HUES48 (cell line): ENCODE data around the gene KRTAP10-8.

Source experiments
- H3K27ac ChIP-seq: one replicate; pipeline ENCODE4 v1.7.0; 2013; ENCODE audit warnings: low read depth, low read length, inconsistent platforms
- H3K27me3 ChIP-seq: 2 replicates; pipeline ENCODE4 v1.6.1; 2013; ENCODE audit warnings: mild to moderate bottlenecking, low read length; ENCODE audit not compliant: control insufficient read depth, insufficient read depth
- H3K36me3 ChIP-seq: 2 replicates; pipeline ENCODE4 v1.6.1; 2013; ENCODE audit warnings: low read length; ENCODE audit not compliant: control insufficient read depth, insufficient read depth
- H3K4me1 ChIP-seq: 2 replicates; pipeline ENCODE4 v1.6.1; 2013; ENCODE audit warnings: mild to moderate bottlenecking, low read length; ENCODE audit not compliant: control insufficient read depth, insufficient read depth
- H3K4me3 ChIP-seq: 2 replicates; pipeline ENCODE4 v1.5.1; 2013; ENCODE audit warnings: mild to moderate bottlenecking, low read depth, low read length
- H3K9ac ChIP-seq: 2 replicates; pipeline ENCODE4 v1.6.1; 2013; ENCODE audit warnings: mild to moderate bottlenecking, low read depth, low read length, moderate library complexity
- H3K9me3 ChIP-seq: 2 replicates; pipeline ENCODE4 v1.6.1; 2013; ENCODE audit warnings: low read length; ENCODE audit not compliant: control insufficient read depth, insufficient read depth

The KRTAP10-8 gene

DNA sequence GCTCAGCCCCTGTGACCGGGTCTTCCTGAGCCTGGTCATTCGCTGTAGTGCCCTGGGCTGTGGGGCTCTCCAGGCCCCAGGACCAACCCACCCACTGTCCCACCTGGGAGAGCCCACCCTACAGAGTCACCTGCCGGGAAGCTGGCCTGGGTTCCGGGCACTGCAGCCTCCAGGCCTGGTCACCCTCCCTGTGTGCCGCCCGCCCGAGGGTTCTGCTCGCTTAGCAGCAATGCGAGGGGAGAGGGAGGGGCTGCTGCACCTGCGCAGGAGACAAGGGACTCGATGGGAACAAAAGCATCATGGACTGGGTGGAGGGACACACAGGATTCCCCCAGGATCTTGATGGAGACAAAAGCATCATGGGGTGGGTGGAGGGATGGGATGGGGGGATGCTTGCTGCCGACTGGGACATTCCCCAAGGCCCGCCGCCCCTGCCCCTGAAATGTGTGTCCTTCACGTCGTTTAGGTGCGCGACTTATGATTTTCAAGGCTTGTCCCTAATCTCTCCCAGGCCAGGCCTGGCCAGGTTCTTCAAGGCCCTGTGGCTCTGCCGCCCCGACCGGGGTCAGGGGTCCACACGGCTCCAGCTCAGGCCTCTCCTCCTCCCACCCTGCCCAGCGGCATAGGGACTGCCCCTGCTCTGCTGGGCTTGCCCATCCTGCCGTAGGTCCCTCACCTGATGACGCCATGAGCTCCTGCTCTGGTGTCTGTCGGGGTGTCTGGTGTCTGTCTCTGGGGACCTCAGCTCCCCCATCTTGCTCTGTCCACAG, 1.7 kb downstream of the KRTAP10-8 start:
- Histone ChIP-seq H3K27ac (no peak overlapping the region), H3K27me3 (no peaks in the 10 kb centered on the region), H3K9me3 (peaks cover 12% of the 10 kb centered on the region; the same call in 1 of the 2 replicates), H3K36me3 (no peaks in the 10 kb centered on the region), H3K4me3 (no peak overlapping the region), H3K9ac (no peak overlapping the region), H3K4me1 (no peaks in the 10 kb centered on the region; the same call in 1 of the 2 replicates)

DNA sequence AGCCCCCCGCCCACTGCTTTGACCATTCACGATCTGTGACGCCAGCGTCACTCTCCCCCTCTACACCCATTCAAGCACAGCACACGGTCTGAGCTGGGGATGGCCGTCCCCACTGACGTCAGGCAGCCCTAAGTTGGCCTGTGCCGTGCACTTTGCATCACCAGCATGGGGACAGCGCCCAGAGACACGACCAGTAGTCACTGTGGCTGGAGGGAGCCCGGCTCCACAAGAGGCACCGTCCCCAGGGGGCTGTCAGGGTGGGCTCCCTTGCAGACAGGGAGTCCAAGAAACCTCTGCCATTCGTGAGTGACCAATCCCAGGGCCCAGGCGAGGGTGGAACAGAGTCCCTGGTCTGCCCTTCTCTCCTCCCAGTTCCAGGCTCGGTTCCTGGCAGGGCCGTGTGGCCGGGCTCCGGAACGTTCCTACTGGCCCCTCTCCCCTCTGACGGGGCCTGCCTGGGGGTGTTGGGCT, 2.3 kb downstream of the KRTAP10-8 start:
- Histone ChIP-seq H3K27ac (no peak overlapping the region), H3K4me3 (no peak overlapping the region), H3K9me3 (peaks cover 12% of the 10 kb centered on the region; the same call in 1 of the 2 replicates)

DNA sequence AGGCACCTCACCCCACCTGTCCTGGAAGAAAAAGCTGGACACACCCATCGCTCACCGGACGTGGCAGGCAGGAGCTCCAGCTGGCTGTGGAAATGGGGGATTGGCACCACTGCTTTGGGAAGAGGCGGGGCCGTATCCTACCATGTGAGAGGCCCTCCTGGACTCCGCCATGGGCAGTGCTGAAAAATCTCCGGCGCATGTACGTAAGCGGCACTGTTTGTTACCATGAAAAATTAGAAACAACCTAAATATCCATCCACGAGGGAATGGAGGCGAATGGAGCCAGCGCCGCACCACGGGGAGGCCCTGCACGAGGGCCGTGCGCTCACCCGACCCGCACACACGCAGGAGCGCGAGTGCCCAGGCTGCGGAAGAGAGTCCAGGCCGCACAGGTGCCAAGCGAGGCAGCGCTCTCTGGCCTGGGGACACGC, 3.1 kb downstream of the KRTAP10-8 start:
- Histone ChIP-seq H3K27me3 (no peaks in the 10 kb centered on the region), H3K9me3 (peaks cover 13% of the 10 kb centered on the region), H3K4me3 (no peak overlapping the region), H3K9ac (no peak overlapping the region), H3K36me3 (no peaks in the 10 kb centered on the region), H3K4me1 (no peaks in the 10 kb centered on the region; the same call in 1 of the 2 replicates), H3K27ac (no peak overlapping the region)

More for the DNA sequence above, 2.3 kb downstream of the KRTAP10-8 start:
- Histone ChIP-seq H3K36me3 (no peaks in the 10 kb centered on the region), H3K27me3 (no peaks in the 10 kb centered on the region), H3K4me1 (no peaks in the 10 kb centered on the region; the same call in 1 of the 2 replicates), H3K9ac (no peak overlapping the region)

DNA sequence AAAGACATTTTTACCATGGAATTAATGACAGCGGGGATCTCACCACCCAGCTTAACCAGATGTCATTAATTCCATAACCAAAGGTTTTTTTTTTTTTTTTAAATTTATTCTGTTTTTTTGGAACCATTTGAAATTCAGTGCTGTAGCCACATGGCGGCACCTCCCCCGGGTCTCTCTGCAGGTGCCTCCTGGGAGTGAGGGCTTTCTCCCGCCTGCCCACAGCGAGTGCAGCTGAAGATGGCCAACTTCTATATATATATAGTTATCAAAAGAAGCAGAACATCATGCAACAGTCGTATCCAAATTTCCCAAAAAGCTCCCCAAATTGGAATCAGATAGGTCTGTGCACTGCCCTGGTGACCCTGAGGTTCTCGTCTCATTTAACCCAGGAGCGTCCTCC, 3.6 kb downstream of the KRTAP10-8 start:
- no peaks in the 10 kb centered on the region for H3K36me3 ChIP-seq
- no peaks in the 10 kb centered on the region; the same call in 1 of the 2 replicates for H3K4me1 ChIP-seq
- no peak overlapping the region for H3K4me3 ChIP-seq
- H3K9ac ChIP-seq, result no peak overlapping the region
- peaks cover 11% of the 10 kb centered on the region for H3K9me3 ChIP-seq
- H3K27me3 ChIP-seq, result no peaks in the 10 kb centered on the region
- H3K27ac ChIP-seq, result no peak overlapping the region

DNA sequence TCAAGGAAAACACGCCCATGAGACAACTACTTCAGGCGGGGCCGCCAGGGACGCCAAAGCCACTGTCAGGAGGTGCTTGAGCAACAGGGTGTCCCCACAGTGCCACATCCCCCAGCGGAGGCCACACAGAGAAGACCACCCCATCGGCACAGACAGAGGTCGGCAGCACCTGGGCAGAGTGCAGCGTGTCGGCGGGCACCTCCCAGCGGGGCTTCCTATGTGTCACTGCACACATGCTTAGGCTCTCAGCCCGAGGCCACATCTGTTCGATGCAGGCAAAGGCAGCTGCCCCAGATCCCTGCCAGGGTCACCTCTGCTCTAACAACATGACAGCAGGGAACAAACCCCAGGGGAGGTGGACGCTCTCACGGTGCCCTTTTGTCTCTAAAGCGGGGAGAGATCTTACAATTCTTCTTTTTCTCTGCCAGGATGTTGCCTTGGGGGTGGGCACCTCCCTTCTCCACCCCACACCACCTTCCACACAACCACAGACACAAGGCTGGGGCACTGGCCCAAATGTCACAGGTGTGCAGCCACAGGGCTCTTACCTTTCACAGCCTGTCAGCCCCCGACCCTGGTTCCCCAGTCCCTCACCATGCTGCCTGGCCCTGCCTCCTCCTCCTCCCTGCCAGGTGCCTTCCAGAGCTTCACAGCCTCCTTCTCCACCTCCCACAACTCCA, 4.2 kb downstream of the KRTAP10-8 start:
- Histone ChIP-seq H3K27me3 (no peaks in the 10 kb centered on the region), H3K4me1 (no peaks in the 10 kb centered on the region; the same call in 1 of the 2 replicates), H3K9me3 (peaks cover 11% of the 10 kb centered on the region), H3K4me3 (no peak overlapping the region), H3K9ac (no peak overlapping the region), H3K36me3 (no peaks in the 10 kb centered on the region), H3K27ac (no peak overlapping the region)

DNA sequence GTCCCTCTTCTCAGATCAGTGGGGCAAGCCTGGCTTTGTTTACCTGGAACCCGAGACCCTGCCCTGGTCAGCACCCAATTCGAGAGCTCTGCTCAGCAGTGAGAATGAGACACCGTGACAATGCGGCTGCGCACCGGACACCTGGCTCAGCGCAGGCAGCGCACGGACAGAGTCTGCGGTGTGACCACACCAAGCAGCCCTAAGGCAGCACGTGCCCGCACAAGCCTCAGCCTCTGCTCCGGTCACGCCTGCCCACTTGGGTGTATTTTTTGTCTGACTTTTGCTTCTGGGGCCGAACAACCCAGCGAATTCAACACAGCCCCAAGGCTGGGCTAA, 4.7 kb downstream of the KRTAP10-8 start:
- H3K9me3 ChIP-seq, result peaks cover 10% of the 10 kb centered on the region
- H3K4me1 ChIP-seq, result no peaks in the 10 kb centered on the region; the same call in 1 of the 2 replicates
- H3K36me3 ChIP-seq, result no peaks in the 10 kb centered on the region
- no peaks in the 10 kb centered on the region for H3K27me3 ChIP-seq
- H3K4me3 ChIP-seq, result no peak overlapping the region
- no peak overlapping the region for H3K9ac ChIP-seq
- H3K27ac ChIP-seq, result no peak overlapping the region

DNA sequence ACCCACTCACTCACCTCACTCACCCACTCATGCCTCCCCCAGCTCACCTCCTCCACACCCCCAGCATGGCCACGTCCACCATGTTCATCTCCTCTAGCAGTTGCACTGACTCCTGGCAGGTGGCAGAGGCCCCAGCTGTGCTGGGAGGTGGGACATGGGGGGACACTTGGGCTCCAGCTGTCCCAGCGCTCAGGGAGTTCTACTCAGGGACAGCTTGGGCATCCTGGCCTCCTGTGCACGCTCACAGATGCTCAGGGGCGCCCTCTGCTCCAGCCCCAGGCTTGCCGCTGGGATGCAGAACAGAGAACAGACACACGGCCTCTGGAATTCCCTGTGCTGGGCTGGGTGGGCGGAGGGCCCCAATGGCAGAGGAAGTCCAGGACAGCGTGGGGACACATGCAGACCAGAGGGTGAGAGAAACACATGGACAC, 5.2 kb downstream of the KRTAP10-8 start:
- Histone ChIP-seq H3K9ac (no peak overlapping the region), H3K36me3 (no peaks in the 10 kb centered on the region), H3K4me1 (no peaks in the 10 kb centered on the region; the same call in 1 of the 2 replicates), H3K9me3 (peaks cover 6% of the 10 kb centered on the region), H3K4me3 (no peak overlapping the region), H3K27me3 (no peaks in the 10 kb centered on the region), H3K27ac (no peak overlapping the region)

DNA sequence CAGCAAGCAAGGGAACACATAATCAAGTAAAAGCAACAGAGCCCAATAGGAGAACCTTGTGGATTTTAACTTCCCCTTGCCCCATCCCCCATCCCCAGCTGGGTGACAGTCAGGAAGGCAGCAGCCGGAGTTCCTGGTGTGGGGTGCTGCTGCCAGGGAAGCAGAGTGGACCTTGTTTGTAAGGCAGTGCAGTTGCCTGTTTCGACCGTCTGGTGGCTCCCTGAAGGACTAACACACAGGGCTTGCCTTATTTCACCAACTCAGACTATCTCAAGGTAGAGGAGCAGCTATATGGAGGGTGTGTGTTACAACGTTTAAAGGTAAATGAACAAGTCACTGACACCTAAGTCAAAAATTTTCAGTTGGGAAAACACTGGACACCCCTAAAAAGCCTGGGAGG, 6.6 kb downstream of the KRTAP10-8 start:
- peaks cover 18% of the 10 kb centered on the region for H3K9me3 ChIP-seq
- no peaks in the 10 kb centered on the region for H3K36me3 ChIP-seq
- no peak overlapping the region for H3K27ac ChIP-seq
- no peak overlapping the region for H3K4me3 ChIP-seq
- no peaks in the 10 kb centered on the region; the same call in 1 of the 2 replicates for H3K4me1 ChIP-seq
- no peaks in the 10 kb centered on the region for H3K27me3 ChIP-seq
- H3K9ac ChIP-seq, result no peak overlapping the region

DNA sequence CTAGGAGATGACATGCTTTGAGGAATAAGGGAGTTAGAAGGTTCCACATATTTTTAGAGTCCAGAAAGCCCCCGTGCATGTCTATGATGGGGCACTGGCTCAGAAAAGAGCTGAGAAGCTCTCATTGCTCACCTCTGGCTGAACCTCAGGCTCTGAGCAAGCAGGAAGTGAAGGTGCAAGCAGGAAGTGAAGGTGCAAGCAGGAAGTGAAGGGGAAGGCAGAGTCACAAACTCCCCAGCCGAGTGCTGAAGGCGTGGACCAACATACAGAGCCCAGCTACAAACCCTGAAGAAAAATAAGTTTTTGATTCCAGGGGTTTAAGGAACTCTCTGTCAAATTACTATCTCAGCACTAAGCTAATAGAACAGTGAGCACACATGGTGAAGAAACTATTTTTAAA, 7.0 kb downstream of the KRTAP10-8 start:
- Histone ChIP-seq H3K4me1 (no peaks in the 10 kb centered on the region; the same call in 1 of the 2 replicates), H3K4me3 (no peak overlapping the region), H3K36me3 (no peaks in the 10 kb centered on the region), H3K27ac (no peak overlapping the region), H3K9ac (no peak overlapping the region), H3K9me3 (peaks cover 22% of the 10 kb centered on the region), H3K27me3 (no peaks in the 10 kb centered on the region)

DNA sequence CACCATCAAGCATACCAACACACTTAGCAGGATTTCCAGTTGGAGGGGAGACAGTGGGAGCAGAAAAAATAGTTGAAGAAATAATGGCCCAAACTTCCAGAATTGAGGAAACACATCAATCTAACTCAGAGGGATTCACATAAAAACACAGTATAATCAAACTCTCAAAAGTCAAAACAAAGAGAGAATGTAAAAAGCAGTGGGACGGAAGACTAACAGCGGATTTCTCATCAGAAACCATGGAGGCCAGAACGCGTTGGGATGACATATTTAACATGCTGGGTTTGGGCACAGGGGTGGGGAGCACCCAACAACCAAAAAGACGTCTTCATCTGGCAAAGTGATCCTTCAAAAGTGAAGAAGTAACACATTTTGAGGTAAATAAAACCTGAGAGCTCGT, 8.0 kb downstream of the KRTAP10-8 start:
- no peaks in the 10 kb centered on the region for H3K36me3 ChIP-seq
- no peaks in the 10 kb centered on the region for H3K27me3 ChIP-seq
- no peaks in the 10 kb centered on the region; the same call in 1 of the 2 replicates for H3K4me1 ChIP-seq
- no peak overlapping the region for H3K4me3 ChIP-seq
- no peak overlapping the region for H3K9ac ChIP-seq
- H3K27ac ChIP-seq, result no peak overlapping the region
- H3K9me3 ChIP-seq, result peaks cover 31% of the 10 kb centered on the region

DNA sequence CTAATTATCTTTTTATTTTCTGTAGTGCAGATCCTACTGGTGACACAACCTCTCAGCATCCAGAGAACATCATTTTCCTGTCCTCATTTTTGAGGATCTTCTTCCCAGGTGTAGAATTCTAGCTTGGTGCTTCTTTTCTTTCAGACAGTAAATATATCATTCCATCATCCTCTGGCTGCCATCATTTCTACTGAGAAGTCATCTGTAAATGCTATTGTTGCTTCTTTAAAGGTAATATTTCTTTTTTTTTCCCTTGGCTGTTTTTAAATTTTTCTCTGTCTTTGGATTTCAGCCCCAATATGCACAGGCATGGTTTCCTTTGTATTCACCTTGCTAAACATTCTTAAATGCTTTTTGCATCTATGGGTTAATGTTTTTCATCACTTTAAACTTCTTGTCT, 11.7 kb downstream of the KRTAP10-8 start:
- peaks cover 31% of the 10 kb centered on the region for H3K9me3 ChIP-seq
- H3K36me3 ChIP-seq, result no peaks in the 10 kb centered on the region
- no peaks in the 10 kb centered on the region for H3K4me1 ChIP-seq

More for the DNA sequence above, 11.7 kb downstream of the KRTAP10-8 start:
- Histone ChIP-seq H3K27me3 (no peaks in the 10 kb centered on the region), H3K4me3 (no peak overlapping the region), H3K9ac (no peak overlapping the region), H3K27ac (no peak overlapping the region)
